Endothelial cell of umbilical vein (primary cell): Measurements from ENCODE around the gene PSMA7. TPM values are rescaled to one million over a fixed set of nuclear protein-coding genes. Genes with fewer than 3 reads are reported as not detected.

ENCODE experiments used
- BruUV-seq: library from RNA; stranded (reverse); fragments of 400-500 nt; replicated peaks from 2 replicates; lab custom pipeline; 2021; lab: Mats Ljungman, UMichigan
- CTCF ChIA-PET: fragments of 300-600, 350-600 bp; sonication (Branson Sonifier 250); formaldehyde crosslinking; loops from one replicate; lab custom pipeline; 2021; ENCODE audit warnings: antibody characterized with exemption, inconsistent platforms; lab: Charles Lee
- POLR2A ChIA-PET: fragments of 300-600, 350-600 bp; sonication (Branson Sonifier 250); formaldehyde crosslinking; loops from one replicate; lab custom pipeline; 2021; ENCODE audit warnings: antibody characterized with exemption, inconsistent platforms; lab: Charles Lee
- DNase-seq: peaks from one replicate; pipeline ENCODE4 v3.0.0-alpha.2; 2011; ENCODE audit warnings: low read depth, low spot score
- FAIRE-seq: peaks from 2 replicates; lab custom pipeline; 2011; peaks lifted over from hg19 to GRCh38; lab: Jason Lieb, UNC
- H2AFZ ChIP-seq: 2 replicates; pipeline ENCODE4 v1.6.0; 2012; ENCODE audit warnings: low read depth, low read length, control low read depth, inconsistent platforms
- H3K27ac ChIP-seq: 2 replicates; pipeline ENCODE4 v1.5.1; 2011; ENCODE audit warnings: low read depth, mild to moderate bottlenecking, control low read depth, low read length, moderate library complexity; ENCODE audit not compliant: insufficient read depth
- H3K27me3 ChIP-seq, 2 experiments: 2 replicates each; pipeline versions ENCODE4 v1.6.0 to v1.6.1; 2011; ENCODE audit warnings: low read length in 2 of 2, mixed read lengths in 1 of 2; ENCODE audit not compliant: control insufficient read depth in 2 of 2, insufficient read depth in 2 of 2
- H3K36me3 ChIP-seq, 2 experiments: 2 replicates in 1 of 2; 3 replicates in 1 of 2; pipeline ENCODE4 v1.5.1; 2011; ENCODE audit warnings: low read length in 2 of 2, mild to moderate bottlenecking in 1 of 2, moderate library complexity in 1 of 2; ENCODE audit not compliant: control insufficient read depth in 2 of 2, insufficient read depth in 2 of 2; ENCODE audit errors: extremely low read depth in 1 of 2
- H3K4me1 ChIP-seq: 3 replicates; pipeline ENCODE4 v1.5.1; 2011; ENCODE audit warnings: mild to moderate bottlenecking, low read length; ENCODE audit not compliant: control insufficient read depth, insufficient read depth; ENCODE audit errors: extremely low read depth
- H3K4me2 ChIP-seq: 2 replicates; pipeline ENCODE4 v1.6.1; 2011; ENCODE audit warnings: low read length, control low read depth, mixed read lengths; ENCODE audit not compliant: insufficient read depth
- H3K4me3 ChIP-seq, 3 experiments: fragments of 200-600 bp in 1 of 3; sonication (generic), shearing (Covaris generic) in 1 of 3; replicated peaks in 1 of 3; 2 replicates each; pipeline ENCODE4 v1.5.1; 2011 to 2016; ENCODE audit warnings: control low read depth in 3 of 3, low read length in 3 of 3, mild to moderate bottlenecking in 2 of 3, inconsistent platforms in 1 of 3, low read depth in 1 of 3, moderate library complexity in 1 of 3; ENCODE audit not compliant: insufficient read depth in 1 of 3
- H3K79me2 ChIP-seq: 2 replicates; pipeline ENCODE4 v1.6.0; 2012; ENCODE audit warnings: low read length, inconsistent platforms; ENCODE audit not compliant: control insufficient read depth, insufficient read depth
- H3K9ac ChIP-seq: replicated peaks from 2 replicates; pipeline ENCODE3; 2011; ENCODE audit warnings: low read length, control low read depth; ENCODE audit not compliant: insufficient read depth; ENCODE audit errors: extremely low read depth
- H3K9me1 ChIP-seq: replicated peaks from 3 replicates; pipeline ENCODE4 v1.6.0; 2011; ENCODE audit warnings: mild to moderate bottlenecking, low read length; ENCODE audit not compliant: control insufficient read depth, insufficient read depth; ENCODE audit errors: extremely low read depth
- H3K9me3 ChIP-seq: replicated peaks from 2 replicates; pipeline ENCODE4 v1.5.1; 2012; ENCODE audit warnings: low read length, inconsistent platforms; ENCODE audit not compliant: control insufficient read depth, insufficient read depth
- H4K20me1 ChIP-seq: replicated peaks from 2 replicates; pipeline ENCODE3; 2011; ENCODE audit warnings: mild to moderate bottlenecking, low read length; ENCODE audit not compliant: control insufficient read depth, insufficient read depth; ENCODE audit errors: extremely low read depth
- EZH2 ChIP-seq: IDR thresholded peaks from 2 replicates; pipeline ENCODE4 v1.6.1; 2012; ENCODE audit warnings: borderline replicate concordance, low read depth, mild to moderate bottlenecking, moderate library complexity, low read length, inconsistent platforms; ENCODE audit not compliant: severe bottlenecking
- FOS ChIP-seq: IDR thresholded peaks from 2 replicates; pipeline ENCODE4 v1.6.1; 2011; ENCODE audit warnings: mild to moderate bottlenecking, low read length, moderate library complexity, borderline replicate concordance; ENCODE audit not compliant: insufficient read depth
- GATA2 ChIP-seq: IDR thresholded peaks from 2 replicates; pipeline ENCODE4 v1.7.0; 2011; ENCODE audit warnings: low read depth, mild to moderate bottlenecking, moderate library complexity, mixed read lengths, low read length; ENCODE audit not compliant: insufficient read length, insufficient read depth
- JUN ChIP-seq: IDR thresholded peaks from 2 replicates; pipeline ENCODE4 v1.6.1; 2011; ENCODE audit warnings: borderline replicate concordance, low read depth; ENCODE audit not compliant: insufficient read length, insufficient read depth
- MYC ChIP-seq: IDR thresholded peaks from one replicate; pipeline ENCODE4 v1.6.1; 2011; ENCODE audit warnings: mild to moderate bottlenecking, low read depth, low read length
- POLR2A ChIP-seq: IDR thresholded peaks from 2 replicates; pipeline ENCODE4 v1.6.1; 2012; ENCODE audit warnings: low read depth, mild to moderate bottlenecking, control low read depth, low read length
- POLR2AphosphoS5 ChIP-seq: IDR thresholded peaks from 2 replicates; pipeline ENCODE4 v1.6.1; 2012; ENCODE audit warnings: low read depth, mild to moderate bottlenecking, control low read depth, low read length, moderate library complexity; ENCODE audit not compliant: insufficient read depth
- dilution Hi-C: fragments of 300-500 bp; cut with MboI; formaldehyde crosslinking; loops from one replicate; pipeline ENCODE4 v1.15.0; 2019; ENCODE audit warnings: low sequenced_read_pairs; ENCODE audit not compliant: extremely low pct_ligation_motif_present
- intact Hi-C: fragments of 100-400 bp; cut with micrococcal nuclease; formaldehyde crosslinking; loops from one replicate; pipeline ENCODE4 v1.10.0; 2022
- polyA plus RNA-seq, 4 experiments: library from polyadenylated mRNA; depleted of rRNA in 3 of 4; stranded (reverse) in 3 of 4; unstranded in 1 of 4; fragments of >200 nt; gene quantifications; 2 replicates each; pipeline versions ENCODE4 v1.2.1 to v1.2.3, GENCODE V29; 2011 to 2012; ENCODE audit warnings: missing spikeins in 1 of 4
- total RNA-seq: library from RNA; stranded (reverse); gene quantifications from 2 replicates; pipeline ENCODE4 v1.2.3, GENCODE V29; 2021
- TF ChIP-seq, protein P1 (sequence below), 2 donors: IDR thresholded peaks; 1 replicate in 1 of 2; 2 replicates in 1 of 2; pipeline ENCODE4 v1.5.1; 2011; ENCODE audit warnings: low read length in 2 of 2, mild to moderate bottlenecking in 2 of 2, moderate library complexity in 2 of 2, control low read depth in 1 of 2, inconsistent platforms in 1 of 2, low read depth in 1 of 2; ENCODE audit not compliant: insufficient read depth in 1 of 2; ENCODE audit errors: extremely low read depth in 1 of 2
- TF ChIP-seq, protein P2 (sequence below): IDR thresholded peaks from 2 replicates; pipeline ENCODE4 v1.6.1; 2011; ENCODE audit not compliant: insufficient read depth, insufficient read length

Gene PSMA7
- total and polyA plus RNA-seq, 2 donors (not counting 3 experiments of a cell fraction or from before 2014, with no cell fraction given): 393 to 826 TPM

DNA sequence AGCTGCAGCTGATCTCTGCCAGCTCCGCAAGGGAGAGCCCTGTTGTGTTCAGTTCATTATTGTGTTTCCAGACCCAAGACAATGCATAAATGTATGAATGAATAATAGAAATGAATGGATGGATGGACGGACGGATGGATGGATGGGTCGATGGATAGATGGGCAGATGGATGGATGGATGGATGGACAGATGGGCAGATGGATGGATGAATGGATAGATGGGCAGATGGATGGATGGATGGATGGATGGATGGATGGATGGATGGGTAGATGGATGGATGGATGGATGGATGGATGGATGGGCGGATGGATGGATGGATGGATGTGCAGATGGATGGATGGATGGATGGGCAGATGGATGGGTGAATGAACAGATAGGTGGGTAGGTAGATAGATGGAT lies 37.6 kb downstream of the PSMA7 start:
- DNase-seq (no peak), FAIRE-seq (no peak)
- ChIA-PET CTCF (no interaction called here), POLR2A (no interaction called here)
- H3K4me3 ChIP-seq: no peak overlapping the region
- TF ChIP-seq, protein P1, sequence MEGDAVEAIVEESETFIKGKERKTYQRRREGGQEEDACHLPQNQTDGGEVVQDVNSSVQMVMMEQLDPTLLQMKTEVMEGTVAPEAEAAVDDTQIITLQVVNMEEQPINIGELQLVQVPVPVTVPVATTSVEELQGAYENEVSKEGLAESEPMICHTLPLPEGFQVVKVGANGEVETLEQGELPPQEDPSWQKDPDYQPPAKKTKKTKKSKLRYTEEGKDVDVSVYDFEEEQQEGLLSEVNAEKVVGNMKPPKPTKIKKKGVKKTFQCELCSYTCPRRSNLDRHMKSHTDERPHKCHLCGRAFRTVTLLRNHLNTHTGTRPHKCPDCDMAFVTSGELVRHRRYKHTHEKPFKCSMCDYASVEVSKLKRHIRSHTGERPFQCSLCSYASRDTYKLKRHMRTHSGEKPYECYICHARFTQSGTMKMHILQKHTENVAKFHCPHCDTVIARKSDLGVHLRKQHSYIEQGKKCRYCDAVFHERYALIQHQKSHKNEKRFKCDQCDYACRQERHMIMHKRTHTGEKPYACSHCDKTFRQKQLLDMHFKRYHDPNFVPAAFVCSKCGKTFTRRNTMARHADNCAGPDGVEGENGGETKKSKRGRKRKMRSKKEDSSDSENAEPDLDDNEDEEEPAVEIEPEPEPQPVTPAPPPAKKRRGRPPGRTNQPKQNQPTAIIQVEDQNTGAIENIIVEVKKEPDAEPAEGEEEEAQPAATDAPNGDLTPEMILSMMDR (IDR thresholded peaks at IDR 0.05; ENCODE audit: extremely low read depth in 1 of 2, insufficient read depth in 1 of 2, low read depth in 1 of 2, low read length in 2 of 2): no peak
- TF ChIP-seq GATA2: no peak
- TF ChIP-seq, protein P2, sequence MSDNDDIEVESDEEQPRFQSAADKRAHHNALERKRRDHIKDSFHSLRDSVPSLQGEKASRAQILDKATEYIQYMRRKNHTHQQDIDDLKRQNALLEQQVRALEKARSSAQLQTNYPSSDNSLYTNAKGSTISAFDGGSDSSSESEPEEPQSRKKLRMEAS: no peak
- TF ChIP-seq MYC: no peak
- TF ChIP-seq POLR2A: no peak
- TF ChIP-seq EZH2: no peak
- TF ChIP-seq JUN: no peak
- TF ChIP-seq FOS: no peak
- no peak for TF ChIP-seq POLR2AphosphoS5
- no peaks in the 10 kb centered on the region for H3K9me1 ChIP-seq
- no peak overlapping the region for H3K27ac ChIP-seq
- dilution Hi-C loops: no loop called here
- no peaks in the 10 kb centered on the region for H3K27me3 ChIP-seq
- no peak overlapping the region for H3K4me2 ChIP-seq
- H2AFZ ChIP-seq: no peak overlapping the region
- intact Hi-C loops: no loop called here
- no peaks in the 10 kb centered on the region for H3K79me2 ChIP-seq
- no peak overlapping the region for H3K9ac ChIP-seq
- no peaks in the 10 kb centered on the region for H3K36me3 ChIP-seq
- H3K9me3 ChIP-seq: peaks cover 8% of the 10 kb centered on the region
- BruUV-seq: no TSS peak
- H4K20me1 ChIP-seq: no peaks in the 10 kb centered on the region
- H3K4me1 ChIP-seq: no peaks in the 10 kb centered on the region
